Kidney (tissue), 14 donors: ENCODE results near the gene ZNF578. TPM values are rescaled to one million over a fixed set of nuclear protein-coding genes. Genes with fewer than 3 reads are reported as not detected.

Source experiments
- DNase-seq, 5 donors: peaks; one replicate each; pipeline ENCODE4 v3.0.0-alpha.2; 2013 to 2020
- FAIRE-seq: peaks from 2 replicates; lab custom pipeline; 2012; peaks lifted over from hg19 to GRCh38; lab: Jason Lieb, UNC
- H3K27ac ChIP-seq, 2 donors: one replicate each; pipeline ENCODE4 v1.7.0; 2013; ENCODE audit warnings: low read depth in 2 of 2, low read length in 2 of 2, inconsistent platforms in 1 of 2
- H3K27me3 ChIP-seq: one replicate; pipeline ENCODE4 v1.7.1; 2013; ENCODE audit warnings: low read length, inconsistent platforms; ENCODE audit not compliant: control insufficient read depth, insufficient read depth
- H3K36me3 ChIP-seq, 3 donors: one replicate each; pipeline versions ENCODE4 v1.7.0 to v1.7.1; 2013; ENCODE audit warnings: low read length in 3 of 3, control low read depth in 1 of 3, inconsistent platforms in 1 of 3; ENCODE audit not compliant: insufficient read depth in 3 of 3, control insufficient read depth in 2 of 3
- H3K4me1 ChIP-seq, 3 donors: one replicate each; pipeline versions ENCODE4 v1.7.0 to v1.7.1; 2013; ENCODE audit warnings: low read length in 3 of 3, inconsistent platforms in 1 of 3, low read depth in 1 of 3; ENCODE audit not compliant: control insufficient read depth in 2 of 3, insufficient read depth in 2 of 3
- H3K4me3 ChIP-seq, 3 donors: one replicate each; pipeline versions ENCODE4 v1.7.0 to v1.8.1; 2013; ENCODE audit warnings: low read length in 3 of 3, control low read depth in 1 of 3, inconsistent platforms in 1 of 3
- H3K9ac ChIP-seq, 3 donors: one replicate each; pipeline versions ENCODE4 v1.7.0 to v1.7.1; 2013; ENCODE audit warnings: low read length in 3 of 3, control low read depth in 1 of 3, inconsistent platforms in 1 of 3
- H3K9me3 ChIP-seq, 3 donors: one replicate each; pipeline versions ENCODE4 v1.7.0 to v1.7.1; 2013; ENCODE audit warnings: low read length in 3 of 3, control low read depth in 1 of 3, inconsistent platforms in 1 of 3; ENCODE audit not compliant: control insufficient read depth in 2 of 3, insufficient read depth in 1 of 3
- CTCF ChIP-seq: IDR thresholded peaks from 3 replicates; pipeline ENCODE4 v1.5.1; 2012; ENCODE audit warnings: mild to moderate bottlenecking, moderate library complexity, borderline replicate concordance; ENCODE audit not compliant: insufficient read depth; ENCODE audit errors: extremely low read depth
- intact Hi-C: fragments of 100-400 bp; cut with DNase I; formaldehyde crosslinking; loops from one replicate; pipeline ENCODE4 v1.11.1; 2022
- polyA plus RNA-seq: library from polyadenylated mRNA; stranded (reverse); fragments of 350-450 nt; fragmentation: Illumina TruSeq; extraction: RNeasy Lipid Tissue Mini Kit (QIAGEN cat#74804); gene quantifications from one replicate; pipeline ENCODE4 v1.2.3, GENCODE V29; 2014; ENCODE audit warnings: low read depth, low replicate concordance; ENCODE audit not compliant: insufficient read depth
- total RNA-seq: library from RNA; stranded (reverse); fragmentation: NEBNext Ultra II Directional; extraction: Animal tissue kit (Norgen Biotek cat#: 25700); gene quantifications from one replicate; pipeline ENCODE4 v1.2.1, GENCODE V29; 2021
- donor health status: control.
- donor health status: control.
- donor health status: control.
- donor health status: control.
- donor health status: control.
- donor health status: DM: yes; HTN: yes; CAD: no.
- donor health status: Normal renal cell carcinoma (clear cell type).

The ZNF578 gene
- total and polyA plus RNA-seq, 2 donors from 2014 or later, result 0.69 to 3.7 TPM

GRCh38 chr19:52428937-52429336 lies 24.4 kb upstream of the ZNF578 start, which contains the start of gene ZNF534:
TSS of gene ZNF534 (plus strand) at chr19:52429148. CDS start at chr19:52431475, 2,327 bp downstream.
- no peak within 1 kb of the TSS for H3K4me3 ChIP-seq
- H3K9ac ChIP-seq, result no peak within 1 kb of the TSS
- H3K36me3 ChIP-seq, result no peaks in the 10 kb centered on the region
- H3K27ac ChIP-seq, result no peak within 1 kb of the TSS
- DNase-seq (no peak), FAIRE-seq (no peak)
- H3K9me3 ChIP-seq, result peaks cover 0 to 35% (median 7%) of the 10 kb centered on the region in 3 donors
- H3K4me1 ChIP-seq, result no peaks in the 10 kb centered on the region
- TF ChIP-seq CTCF, result no peak
- intact Hi-C loops, result no loop called here
- no peaks in the 10 kb centered on the region for H3K27me3 ChIP-seq

- H3K9me3 ChIP-seq, result peaks cover 0 to 26% (median 5%) of the 10 kb centered on the region in 3 donors
- intact Hi-C loops, result no loop called here
- DNase-seq (no peak), FAIRE-seq (no peak)
- no peak overlapping the region for H3K27ac ChIP-seq
- no peaks in the 10 kb centered on the region for H3K4me1 ChIP-seq
- H3K27me3 ChIP-seq, result no peaks in the 10 kb centered on the region
- H3K36me3 ChIP-seq, result no peaks in the 10 kb centered on the region
- H3K9ac ChIP-seq, result no peak overlapping the region
- TF ChIP-seq CTCF, result no peak
- no peak overlapping the region for H3K4me3 ChIP-seq
Observed at GRCh38 chr19:52442179-52442578, 11.2 kb upstream of the ZNF578 start.

- H3K4me1 ChIP-seq, result no peaks in the 10 kb centered on the region
- H3K36me3 ChIP-seq, result no peaks in the 10 kb centered on the region
- peaks cover 0 to 25% (median 5%) of the 10 kb centered on the region in 3 donors for H3K9me3 ChIP-seq
- H3K4me3 ChIP-seq, result no peak overlapping the region
- intact Hi-C loops, result no loop called here
- no peaks in the 10 kb centered on the region for H3K27me3 ChIP-seq
- no peak overlapping the region for H3K27ac ChIP-seq
- FAIRE-seq (no peak), DNase-seq (no peak)
- no peak overlapping the region for H3K9ac ChIP-seq
- no peak for TF ChIP-seq CTCF
Observed at GRCh38 chr19:52444506-52444905, 8.8 kb upstream of the ZNF578 start.

- no peak overlapping the region for H3K27ac ChIP-seq
- no peak overlapping the region for H3K4me3 ChIP-seq
- no peak for FAIRE-seq
- TF ChIP-seq CTCF, result no peak
- no peak for DNase-seq
- H3K4me1 ChIP-seq, result peaks cover 0 to 4% (median 0%) of the 10 kb centered on the region in 3 donors
- H3K27me3 ChIP-seq, result no peaks in the 10 kb centered on the region
- H3K36me3 ChIP-seq, result peaks cover 0 to 2% (median 0%) of the 10 kb centered on the region in 3 donors
- no peak overlapping the region for H3K9ac ChIP-seq
- intact Hi-C loops, result no loop called here
- peaks cover 2 to 44% (median 15%) of the 10 kb centered on the region in 3 donors for H3K9me3 ChIP-seq
Observed at GRCh38 chr19:52451241-52451640, 2.1 kb upstream of the ZNF578 start.
